IPS-15b (cell line): ENCODE measurements around the gene LMBRD1.

Experiments
- H3K27me3 ChIP-seq: one replicate; pipeline ENCODE4 v1.6.1; 2013; ENCODE audit warnings: low read length; ENCODE audit not compliant: control insufficient read depth, insufficient read depth
- H3K36me3 ChIP-seq: one replicate; pipeline ENCODE4 v1.6.1; 2013; ENCODE audit warnings: low read length; ENCODE audit not compliant: control insufficient read depth, insufficient read depth
- H3K4me1 ChIP-seq: one replicate; pipeline ENCODE4 v1.6.1; 2013; ENCODE audit warnings: mild to moderate bottlenecking, low read length; ENCODE audit not compliant: control insufficient read depth, insufficient read depth
- H3K4me3 ChIP-seq: one replicate; pipeline ENCODE4 v1.5.1; 2013; ENCODE audit warnings: low read depth, low read length
- H3K9ac ChIP-seq: one replicate; pipeline ENCODE4 v1.6.1; 2013; ENCODE audit warnings: low read depth, mild to moderate bottlenecking, low read length
- H3K9me3 ChIP-seq: one replicate; pipeline ENCODE4 v1.6.1; 2013; ENCODE audit warnings: mild to moderate bottlenecking, low read length; ENCODE audit not compliant: control insufficient read depth, insufficient read depth

The LMBRD1 gene

DNA sequence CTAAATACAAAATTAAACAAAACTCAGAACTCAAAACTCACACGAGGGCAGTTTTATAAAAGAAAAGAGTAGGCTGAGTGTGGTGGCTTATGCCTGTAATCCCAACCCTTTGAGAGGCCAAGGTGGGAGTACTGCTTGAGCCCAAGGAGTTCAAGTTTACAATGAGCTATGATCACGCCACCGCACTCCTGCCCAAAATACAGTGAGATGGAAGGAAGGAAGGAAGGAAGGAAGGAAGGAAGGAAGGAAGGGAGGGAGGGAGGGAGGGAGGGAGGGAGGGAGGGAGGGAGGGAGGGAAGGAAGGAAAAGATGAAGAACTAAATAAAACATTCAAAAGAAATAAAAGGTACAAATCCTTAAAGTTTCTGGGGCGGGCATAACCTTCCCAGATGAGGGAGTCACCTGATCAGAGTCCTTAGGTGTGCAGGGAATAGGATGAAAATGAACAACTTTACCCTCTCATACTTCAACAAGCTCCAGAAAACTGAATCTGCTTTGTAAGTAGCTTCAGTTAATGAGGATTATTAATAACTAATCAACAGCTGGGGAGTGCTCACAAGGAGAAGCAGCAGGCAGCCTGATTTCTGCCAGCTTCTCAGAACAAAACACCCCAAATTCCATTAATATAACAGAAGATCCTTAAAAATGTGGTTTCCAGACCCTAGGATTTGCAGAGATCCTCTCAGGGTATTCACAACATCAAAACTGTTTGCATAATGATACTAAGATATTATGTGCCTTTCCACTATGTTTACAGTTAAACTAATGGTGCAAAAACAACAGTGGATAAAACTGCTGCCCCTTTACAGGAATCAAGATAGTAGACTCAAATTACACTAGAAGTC lies 21.8 kb downstream of the LMBRD1 start:
- Histone ChIP-seq H3K36me3 (no peaks in the 10 kb centered on the region), H3K9me3 (no peaks in the 10 kb centered on the region), H3K4me3 (no peak overlapping the region), H3K4me1 (no peaks in the 10 kb centered on the region), H3K27me3 (no peaks in the 10 kb centered on the region), H3K9ac (no peak overlapping the region)

DNA sequence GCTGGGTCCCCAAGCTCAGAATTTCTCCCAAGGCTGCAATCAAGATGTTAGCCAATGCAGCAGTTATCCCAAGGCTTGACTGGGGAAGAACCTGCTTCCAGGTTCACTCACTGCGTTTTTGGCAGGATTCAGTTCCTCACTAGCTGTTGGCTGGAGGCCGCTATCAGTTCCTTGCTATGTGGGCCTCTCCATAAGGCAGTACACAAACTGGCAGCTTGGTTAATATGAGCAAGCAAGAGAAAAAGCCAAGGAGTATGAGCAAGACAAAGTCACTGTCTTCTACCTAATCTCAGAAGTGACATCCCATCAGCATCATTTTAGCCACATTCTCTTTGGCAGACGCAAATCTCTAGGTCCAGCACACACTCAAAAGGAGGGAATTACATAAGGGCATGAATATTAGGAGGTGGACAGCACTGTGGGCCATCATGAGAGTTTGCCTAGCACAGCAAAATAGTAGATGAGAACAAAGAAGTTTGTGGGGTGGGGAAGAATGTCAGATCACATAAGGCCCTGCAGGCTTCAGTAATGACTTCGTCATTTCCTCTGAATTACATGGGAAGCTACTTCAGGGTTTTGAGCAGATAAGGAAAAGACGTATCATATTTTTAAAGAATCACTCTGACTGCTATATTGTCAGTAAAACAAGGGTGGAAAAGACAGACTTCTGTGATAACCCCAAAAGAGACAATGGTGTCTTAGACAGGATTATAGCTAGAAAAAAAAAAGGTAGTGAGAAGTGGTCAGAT lies 25.5 kb downstream of the LMBRD1 start:
- Histone ChIP-seq H3K9me3 (no peaks in the 10 kb centered on the region), H3K27me3 (no peaks in the 10 kb centered on the region), H3K9ac (no peak overlapping the region), H3K4me1 (no peaks in the 10 kb centered on the region), H3K36me3 (no peaks in the 10 kb centered on the region), H3K4me3 (no peak overlapping the region)

DNA sequence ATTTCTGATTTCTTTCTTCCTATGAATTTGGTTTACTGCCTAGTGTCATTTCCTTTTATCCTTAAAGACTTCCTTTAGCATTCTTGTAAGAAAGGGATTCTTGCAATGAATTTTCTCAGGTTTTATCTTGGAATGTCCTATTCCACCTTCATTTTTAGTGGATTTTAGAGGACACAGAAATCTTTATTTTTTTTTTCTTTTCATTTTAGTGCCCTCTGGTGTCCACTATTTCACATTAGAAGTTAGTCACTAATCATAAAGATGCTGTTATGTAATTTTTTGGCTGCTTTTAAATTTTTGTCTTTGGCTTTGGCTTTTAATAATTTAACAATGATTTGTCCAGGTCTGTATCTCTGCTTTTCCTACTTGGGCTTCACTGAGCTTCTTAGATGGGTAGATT lies 28.1 kb downstream of the LMBRD1 start:
- Histone ChIP-seq H3K9me3 (no peaks in the 10 kb centered on the region), H3K36me3 (no peaks in the 10 kb centered on the region), H3K27me3 (no peaks in the 10 kb centered on the region), H3K9ac (no peak overlapping the region), H3K4me1 (no peaks in the 10 kb centered on the region), H3K4me3 (no peak overlapping the region)

DNA sequence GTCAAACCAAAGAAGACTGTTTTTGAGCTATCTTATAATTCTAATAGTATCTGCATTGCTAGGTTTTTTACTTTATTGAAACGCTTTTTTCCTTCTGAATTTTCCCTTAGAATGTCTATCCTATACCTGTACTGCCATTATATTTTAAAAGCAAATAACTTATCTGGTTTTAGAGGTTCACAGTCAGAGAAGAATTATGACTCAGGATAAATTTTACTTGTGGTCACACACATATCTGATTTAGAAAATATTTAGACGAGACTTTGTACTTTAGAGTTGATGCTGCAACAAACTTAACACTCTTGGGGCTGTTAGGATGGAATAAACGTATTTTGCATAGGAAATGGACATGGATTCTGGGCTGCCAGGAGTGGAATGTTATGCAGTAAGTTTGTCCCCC lies 33.0 kb downstream of the LMBRD1 start:
- Histone ChIP-seq H3K27me3 (no peaks in the 10 kb centered on the region), H3K9ac (no peak overlapping the region), H3K9me3 (no peaks in the 10 kb centered on the region), H3K4me3 (no peak overlapping the region), H3K36me3 (no peaks in the 10 kb centered on the region), H3K4me1 (no peaks in the 10 kb centered on the region)

DNA sequence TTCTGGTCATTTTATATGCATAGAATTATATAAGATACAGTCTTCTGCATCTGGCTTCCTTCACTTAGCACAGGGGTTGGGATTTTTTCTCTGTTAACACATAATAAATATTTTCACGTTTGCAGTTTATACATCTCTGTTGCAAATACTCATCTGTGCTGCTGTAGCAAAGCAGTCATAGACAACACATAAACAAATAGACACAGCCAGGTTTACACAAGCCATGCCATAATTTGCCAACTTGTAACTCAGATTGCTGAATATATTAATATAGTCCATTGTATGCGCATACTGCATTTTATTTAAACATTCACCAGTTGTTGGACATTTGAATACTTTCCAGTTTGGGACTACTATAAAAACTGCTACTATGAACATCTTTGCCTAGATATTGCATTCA lies 35.0 kb downstream of the LMBRD1 start:
- no peak overlapping the region for H3K4me3 ChIP-seq
- no peaks in the 10 kb centered on the region for H3K36me3 ChIP-seq
- no peaks in the 10 kb centered on the region for H3K9me3 ChIP-seq
- H3K9ac ChIP-seq, result no peak overlapping the region
- H3K27me3 ChIP-seq, result no peaks in the 10 kb centered on the region
- peaks cover 2% of the 10 kb centered on the region for H3K4me1 ChIP-seq

DNA sequence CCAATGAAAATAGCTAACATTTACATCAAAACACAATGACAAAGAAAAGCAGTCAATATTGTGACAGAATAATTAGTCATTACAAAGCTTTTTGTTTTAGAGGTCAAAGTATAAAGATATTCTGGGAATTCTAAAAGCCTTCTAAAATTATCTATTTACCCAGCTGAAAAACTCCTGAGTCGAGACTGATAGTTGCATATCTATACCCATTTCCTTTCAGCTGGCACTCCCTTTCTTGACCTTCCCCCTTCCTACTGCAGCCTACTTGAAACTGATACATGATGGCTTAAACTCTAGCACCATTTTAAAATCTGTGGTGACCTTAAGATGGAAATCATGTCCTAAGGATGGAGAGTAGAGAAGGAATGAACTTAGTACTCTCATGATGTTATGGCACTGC lies 38.6 kb downstream of the LMBRD1 start:
- H3K36me3 ChIP-seq, result no peaks in the 10 kb centered on the region
- H3K4me1 ChIP-seq, result peaks cover 2% of the 10 kb centered on the region
- H3K27me3 ChIP-seq, result no peaks in the 10 kb centered on the region
- no peaks in the 10 kb centered on the region for H3K9me3 ChIP-seq
- H3K4me3 ChIP-seq, result no peak overlapping the region
- no peak overlapping the region for H3K9ac ChIP-seq

DNA sequence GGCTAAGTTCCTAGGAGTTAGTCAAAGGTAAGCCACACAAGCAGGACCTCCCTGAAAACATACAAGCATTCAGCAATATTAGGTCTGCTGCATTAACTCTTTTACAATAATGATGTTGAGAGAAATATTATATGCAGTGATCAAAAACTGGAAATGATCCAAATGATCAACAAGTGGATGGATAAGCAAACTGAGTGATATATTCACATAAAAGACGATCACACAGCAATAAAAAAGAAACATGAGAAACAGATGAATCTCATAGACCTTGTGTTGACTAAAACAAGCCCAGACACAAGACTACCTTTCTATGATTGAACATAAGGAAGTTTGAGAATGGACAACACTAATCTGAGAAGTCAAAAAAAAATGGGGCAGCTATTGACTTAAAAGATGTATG lies 39.9 kb downstream of the LMBRD1 start:
- Histone ChIP-seq H3K9me3 (no peaks in the 10 kb centered on the region), H3K36me3 (no peaks in the 10 kb centered on the region), H3K4me3 (no peak overlapping the region), H3K27me3 (no peaks in the 10 kb centered on the region), H3K9ac (no peak overlapping the region), H3K4me1 (peaks cover 2% of the 10 kb centered on the region)

DNA sequence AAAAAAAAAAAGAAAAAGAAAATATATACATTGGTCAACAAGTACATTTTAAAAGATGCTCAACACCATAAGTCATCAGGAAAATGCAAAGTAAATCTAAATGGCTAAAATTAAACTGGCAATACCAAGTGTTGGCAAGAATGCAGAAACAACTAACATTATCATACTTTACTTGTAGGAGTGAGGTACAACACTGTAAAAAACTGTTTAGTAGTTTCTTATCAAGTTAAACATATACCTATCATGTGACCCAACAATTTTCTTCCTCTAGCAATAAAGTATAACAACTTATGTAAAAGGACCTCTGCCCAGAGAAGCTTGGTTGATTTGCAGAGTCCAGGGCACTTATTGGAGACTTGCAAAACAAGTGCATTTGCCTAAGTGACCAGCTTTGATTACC lies 40.4 kb downstream of the LMBRD1 start:
- Histone ChIP-seq H3K4me3 (no peak overlapping the region), H3K9ac (no peak overlapping the region), H3K4me1 (peaks cover 2% of the 10 kb centered on the region), H3K9me3 (no peaks in the 10 kb centered on the region), H3K36me3 (no peaks in the 10 kb centered on the region), H3K27me3 (no peaks in the 10 kb centered on the region)

DNA sequence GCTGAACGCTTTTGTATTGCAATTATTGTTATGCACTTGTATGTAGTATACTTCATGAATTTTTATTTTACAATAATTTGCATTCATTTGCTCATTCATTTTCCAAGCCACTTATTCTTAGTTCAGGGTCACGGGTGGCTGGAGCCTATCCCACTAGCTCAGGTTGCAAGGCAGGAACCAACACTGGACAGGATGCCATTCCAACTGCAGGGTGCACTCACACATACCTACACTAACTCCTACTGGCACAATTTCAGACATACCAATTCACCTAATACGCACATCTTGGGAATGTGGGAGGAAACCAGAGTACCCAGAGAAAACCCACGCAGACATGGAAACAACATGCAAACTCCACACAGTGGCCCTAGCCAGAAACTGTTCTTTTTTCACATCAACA lies 61.8 kb downstream of the LMBRD1 start:
- H3K9me3 ChIP-seq, result no peaks in the 10 kb centered on the region
- H3K9ac ChIP-seq, result no peak overlapping the region
- no peak overlapping the region for H3K4me3 ChIP-seq

DNA sequence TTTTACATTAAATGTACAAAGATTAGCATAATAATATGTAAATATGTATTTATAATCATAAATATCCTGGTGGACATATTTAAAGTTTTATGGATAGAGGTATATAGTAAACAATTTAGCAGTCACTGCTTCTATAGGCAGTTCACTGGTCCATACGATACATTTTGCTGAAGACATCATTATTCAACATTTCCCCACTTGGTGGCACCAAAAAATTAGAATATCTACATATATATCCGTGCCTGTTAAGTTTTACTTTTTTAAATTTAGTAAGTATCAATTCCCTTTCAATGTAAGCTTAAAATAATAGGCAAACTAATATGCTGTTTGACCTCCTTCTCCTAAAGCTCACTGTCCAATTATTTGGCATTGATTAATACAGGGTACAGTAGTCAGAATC lies 64.2 kb downstream of the LMBRD1 start:
- H3K4me3 ChIP-seq, result no peak overlapping the region

More for the DNA sequence above, 61.8 kb downstream of the LMBRD1 start:
- no peaks in the 10 kb centered on the region for H3K36me3 ChIP-seq
- no peaks in the 10 kb centered on the region for H3K4me1 ChIP-seq
- H3K27me3 ChIP-seq, result no peaks in the 10 kb centered on the region

DNA sequence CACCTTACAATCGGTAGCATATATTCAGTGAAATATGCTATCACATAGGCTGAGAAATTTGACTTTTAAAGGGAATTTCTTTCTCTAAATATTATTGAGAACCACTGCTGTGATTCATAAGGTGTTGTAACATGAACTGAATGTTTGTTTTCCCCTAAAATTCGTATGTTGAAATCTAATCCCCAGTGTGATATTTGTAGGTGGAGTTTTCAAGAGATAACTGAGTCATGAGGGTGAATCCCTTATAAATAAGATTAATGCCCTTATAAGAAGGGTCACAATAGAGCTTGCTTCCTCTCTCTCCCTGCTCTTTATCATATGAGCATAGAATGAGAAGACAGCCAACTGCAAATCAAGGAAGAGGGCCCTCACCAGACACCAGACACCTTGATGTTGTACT lies 64.8 kb downstream of the LMBRD1 start:
- Histone ChIP-seq H3K36me3 (no peaks in the 10 kb centered on the region), H3K9ac (no peak overlapping the region), H3K27me3 (no peaks in the 10 kb centered on the region), H3K4me1 (no peaks in the 10 kb centered on the region), H3K9me3 (no peaks in the 10 kb centered on the region), H3K4me3 (no peak overlapping the region)

More for the DNA sequence above, 64.2 kb downstream of the LMBRD1 start:
- H3K36me3 ChIP-seq, result no peaks in the 10 kb centered on the region
- no peaks in the 10 kb centered on the region for H3K27me3 ChIP-seq
- no peaks in the 10 kb centered on the region for H3K4me1 ChIP-seq
- no peak overlapping the region for H3K9ac ChIP-seq
- no peaks in the 10 kb centered on the region for H3K9me3 ChIP-seq

DNA sequence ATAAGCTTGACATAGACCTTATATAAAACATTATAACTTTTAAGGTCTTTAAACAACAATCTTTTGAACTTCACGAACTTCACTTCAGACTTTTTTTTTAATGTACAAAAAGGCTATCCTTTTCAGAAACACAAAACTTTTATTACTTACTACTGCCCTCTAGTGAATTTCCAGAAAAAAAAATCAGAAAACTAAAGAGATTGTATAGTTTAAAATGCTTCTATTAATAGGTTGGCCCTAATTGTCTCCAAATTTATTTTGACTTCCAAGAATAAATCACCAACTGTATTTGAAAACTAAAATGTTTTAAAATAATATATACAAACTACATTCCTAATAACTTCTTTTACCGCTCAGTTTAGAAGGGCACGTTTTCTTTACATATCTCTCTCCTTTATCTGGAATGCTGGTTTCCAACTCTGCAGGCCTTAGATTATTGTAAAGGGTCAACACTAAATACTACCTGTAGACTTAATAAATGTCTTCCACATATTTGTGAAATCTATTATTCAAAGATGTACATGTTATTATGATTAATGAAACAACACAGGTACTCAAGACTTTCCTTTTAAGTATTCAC lies 66.8 kb downstream of the LMBRD1 start:
- H3K4me1 ChIP-seq, result no peaks in the 10 kb centered on the region
- H3K9me3 ChIP-seq, result no peaks in the 10 kb centered on the region
- no peak overlapping the region for H3K4me3 ChIP-seq
- no peaks in the 10 kb centered on the region for H3K36me3 ChIP-seq
- H3K27me3 ChIP-seq, result no peaks in the 10 kb centered on the region
- H3K9ac ChIP-seq, result no peak overlapping the region
